Tibial artery (tissue), 4 donors: ENCODE measurements around the gene NIP7.
A peak's percentile ranks its signal among the peaks of the same experiment; 100 is the strongest.

Source experiments
- DNase-seq, 2 donors: peaks; one replicate each; pipeline ENCODE4 v3.0.0-alpha.2; 2019
- H3K27ac ChIP-seq, 2 donors: fragments of 200-600 bp; sonication (generic) in 1 of 2; 1 replicate in 1 of 2; 2 replicates in 1 of 2; pipeline ENCODE4 v1.5.1; 2018 to 2019; ENCODE audit warnings: mild to moderate bottlenecking in 1 of 2
- H3K27me3 ChIP-seq, 2 donors: fragments of 200-600 bp; sonication (generic) in 1 of 2; one replicate each; pipeline versions ENCODE4 v1.5.1 to v1.6.0; 2016 to 2019
- H3K36me3 ChIP-seq, 3 donors: fragments of 200-600 bp; sonication (generic) in 2 of 3; one replicate each; pipeline ENCODE4 v1.5.1; 2016 to 2019; ENCODE audit warnings: mild to moderate bottlenecking in 2 of 3
- H3K4me1 ChIP-seq, 4 donors: fragments of 200-600 bp; sonication (generic) in 2 of 4; 1 replicate in 3 of 4; 2 replicates in 1 of 4; pipeline ENCODE4 v1.5.1; 2016 to 2019
- H3K4me3 ChIP-seq, 2 donors: fragments of 200-600 bp; sonication (generic) in 1 of 2; 1 replicate in 1 of 2; 2 replicates in 1 of 2; pipeline ENCODE4 v1.5.1; 2018 to 2019; ENCODE audit warnings: mild to moderate bottlenecking in 2 of 2
- H3K9me3 ChIP-seq, 3 donors: fragments of 200-600 bp; sonication (generic) in 1 of 3; one replicate each; pipeline ENCODE4 v1.5.1; 2016 to 2019
- intact Hi-C: fragments of 100-400 bp; cut with DNase I; formaldehyde crosslinking; loops from one replicate; pipeline ENCODE4 v1.15.0; 2023; ENCODE audit warnings: low total_unique reads
- TF ChIP-seq, protein P1 (sequence below), 2 experiments: fragments of 200-600 bp in 1 of 2; fragments of 450-650 bp in 1 of 2; IDR thresholded peaks; one replicate each; pipeline ENCODE4 v1.5.1; 2017 to 2019; ENCODE audit warnings: antibody characterized with exemption in 2 of 2, mild to moderate bottlenecking in 1 of 2, moderate library complexity in 1 of 2

The NIP7 gene

DNA sequence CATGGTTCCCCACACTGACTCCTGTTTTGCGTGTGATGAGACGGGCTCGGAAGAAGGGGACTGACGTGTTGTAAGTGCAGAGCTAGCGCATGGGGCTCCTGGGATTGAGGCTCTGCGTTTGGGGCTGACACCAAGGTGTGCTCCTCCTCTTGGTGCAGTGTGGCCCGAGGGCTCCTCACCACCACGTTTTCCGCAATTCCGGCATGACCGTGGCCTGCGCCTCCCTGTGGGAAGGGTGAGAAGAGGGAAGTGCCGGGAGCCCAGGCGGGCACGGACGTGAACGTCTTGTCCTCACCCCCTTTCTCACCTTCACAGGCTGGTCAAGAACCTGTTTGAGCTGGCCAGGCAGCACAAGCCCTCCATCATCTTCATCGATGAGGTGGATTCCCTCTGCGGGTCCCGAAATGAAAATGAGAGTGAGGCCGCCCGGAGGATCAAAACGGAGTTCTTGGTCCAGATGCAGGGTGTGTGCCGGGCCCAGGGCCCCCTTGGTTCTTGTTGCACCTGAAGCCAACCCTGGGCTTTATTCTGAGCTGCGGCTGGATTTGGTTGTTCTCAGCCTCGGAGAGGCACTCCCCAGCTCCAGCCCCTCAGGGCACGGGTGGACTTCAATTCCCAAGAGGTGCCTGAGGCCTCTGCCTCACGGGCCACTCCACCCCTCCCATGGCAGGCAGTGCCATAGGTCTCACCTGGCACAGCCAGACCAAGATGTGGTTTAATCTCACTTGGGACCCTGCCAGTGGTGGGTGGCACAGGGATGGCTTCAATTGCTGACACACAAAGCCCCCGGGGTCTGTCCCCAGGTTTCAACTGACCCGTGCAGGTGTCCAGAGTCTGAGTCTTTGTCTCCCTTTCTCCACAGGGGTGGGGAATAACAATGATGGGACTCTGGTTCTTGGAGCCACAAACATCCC is 19.5 kb upstream of the NIP7 start:
- TF ChIP-seq, protein P1, sequence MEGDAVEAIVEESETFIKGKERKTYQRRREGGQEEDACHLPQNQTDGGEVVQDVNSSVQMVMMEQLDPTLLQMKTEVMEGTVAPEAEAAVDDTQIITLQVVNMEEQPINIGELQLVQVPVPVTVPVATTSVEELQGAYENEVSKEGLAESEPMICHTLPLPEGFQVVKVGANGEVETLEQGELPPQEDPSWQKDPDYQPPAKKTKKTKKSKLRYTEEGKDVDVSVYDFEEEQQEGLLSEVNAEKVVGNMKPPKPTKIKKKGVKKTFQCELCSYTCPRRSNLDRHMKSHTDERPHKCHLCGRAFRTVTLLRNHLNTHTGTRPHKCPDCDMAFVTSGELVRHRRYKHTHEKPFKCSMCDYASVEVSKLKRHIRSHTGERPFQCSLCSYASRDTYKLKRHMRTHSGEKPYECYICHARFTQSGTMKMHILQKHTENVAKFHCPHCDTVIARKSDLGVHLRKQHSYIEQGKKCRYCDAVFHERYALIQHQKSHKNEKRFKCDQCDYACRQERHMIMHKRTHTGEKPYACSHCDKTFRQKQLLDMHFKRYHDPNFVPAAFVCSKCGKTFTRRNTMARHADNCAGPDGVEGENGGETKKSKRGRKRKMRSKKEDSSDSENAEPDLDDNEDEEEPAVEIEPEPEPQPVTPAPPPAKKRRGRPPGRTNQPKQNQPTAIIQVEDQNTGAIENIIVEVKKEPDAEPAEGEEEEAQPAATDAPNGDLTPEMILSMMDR (IDR thresholded peaks at IDR 0.05) = no peak
- H3K36me3 ChIP-seq = peaks cover 94 to 100% (median 98%) of the 10 kb centered on the region in 3 donors
- peak in 1 of 2 donors; percentile 12 for DNase-seq
- no peaks in the 10 kb centered on the region for H3K27me3 ChIP-seq
- no peaks in the 10 kb centered on the region for H3K4me1 ChIP-seq
- H3K9me3 ChIP-seq = no peaks in the 10 kb centered on the region
- intact Hi-C loops = no loop called here
- no peak overlapping the region for H3K27ac ChIP-seq
- no peak overlapping the region for H3K4me3 ChIP-seq

DNA sequence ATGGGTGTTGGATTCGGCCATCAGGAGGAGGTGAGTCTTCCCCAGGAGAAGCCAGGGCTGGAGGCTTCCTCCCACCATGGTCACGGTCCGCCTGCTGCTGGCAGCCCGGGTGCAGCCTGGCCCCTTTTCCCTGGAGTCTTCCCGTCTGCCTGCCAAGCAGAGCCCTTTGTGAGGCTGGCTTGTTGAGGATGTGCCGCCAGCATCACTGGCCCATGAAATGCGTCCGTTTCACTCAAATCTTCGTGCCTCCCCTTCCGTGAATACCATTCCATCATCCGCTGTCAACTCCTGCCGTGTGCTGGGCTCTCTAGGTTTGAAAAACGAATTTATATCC is 18.9 kb upstream of the NIP7 start:
- H3K36me3 ChIP-seq = peaks cover 94 to 100% (median 98%) of the 10 kb centered on the region in 3 donors
- no peak overlapping the region for H3K27ac ChIP-seq
- H3K4me1 ChIP-seq = peaks cover 0 to 3% (median 0%) of the 10 kb centered on the region in 4 donors
- peak in 1 of 2 donors; percentile 5 for DNase-seq
- intact Hi-C loops = no loop called here
- no peaks in the 10 kb centered on the region for H3K9me3 ChIP-seq
- TF ChIP-seq, protein P1 (IDR thresholded peaks at IDR 0.05) = no peak
- H3K27me3 ChIP-seq = no peaks in the 10 kb centered on the region
- H3K4me3 ChIP-seq = no peak overlapping the region

DNA sequence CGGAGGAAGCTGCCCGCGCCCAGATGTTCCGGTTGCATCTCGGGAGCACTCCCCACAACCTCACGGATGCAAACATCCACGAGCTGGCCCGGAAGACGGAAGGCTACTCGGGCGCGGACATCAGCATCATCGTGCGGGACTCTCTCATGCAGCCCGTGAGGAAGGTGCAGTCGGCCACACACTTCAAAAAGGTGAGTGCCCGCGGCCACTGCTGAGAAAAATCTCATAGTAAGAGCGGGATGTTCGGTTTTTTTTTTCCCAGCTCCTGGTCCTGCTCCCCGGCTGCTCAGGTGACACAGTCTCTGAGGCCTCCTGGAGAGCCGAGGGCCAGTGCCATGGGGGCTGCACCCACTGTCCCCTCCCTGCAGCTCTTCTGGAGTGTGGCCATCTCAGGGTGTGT is 18.5 kb upstream of the NIP7 start:
- H3K36me3 ChIP-seq = peaks cover 92 to 100% (median 98%) of the 10 kb centered on the region in 3 donors
- intact Hi-C loops = no loop called here

DNA sequence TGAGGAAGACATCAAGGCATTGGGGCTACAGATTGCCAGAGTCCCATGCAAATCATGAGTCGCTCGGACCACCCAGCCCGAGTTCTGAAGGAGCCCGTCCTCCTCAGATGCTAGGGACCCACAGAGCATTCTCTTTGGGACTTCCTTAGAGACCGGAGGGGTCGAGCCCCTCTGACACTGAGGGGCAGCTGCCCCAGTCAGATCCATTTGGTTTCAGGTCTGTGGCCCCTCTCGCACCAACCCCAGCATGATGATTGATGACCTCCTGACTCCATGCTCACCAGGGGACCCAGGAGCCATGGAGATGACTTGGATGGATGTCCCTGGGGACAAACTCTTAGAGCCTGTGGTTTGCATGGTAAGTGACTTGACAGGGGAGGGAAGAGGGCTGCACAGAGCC is 17.2 kb upstream of the NIP7 start:
- Histone ChIP-seq H3K9me3 (no peaks in the 10 kb centered on the region), H3K27ac (no peak overlapping the region), H3K4me1 (peaks cover 0 to 16% (median 3%) of the 10 kb centered on the region in 4 donors), H3K4me3 (no peak overlapping the region), H3K27me3 (no peaks in the 10 kb centered on the region), H3K36me3 (peaks cover 79 to 96% (median 95%) of the 10 kb centered on the region in 3 donors)
- TF ChIP-seq, protein P1 (IDR thresholded peaks at IDR 0.05) = no peak
- DNase-seq = no peak
- intact Hi-C loops = no loop called here

More for the DNA sequence above, 18.5 kb upstream of the NIP7 start:
- Histone ChIP-seq H3K4me1 (peaks cover 0 to 7% (median 0%) of the 10 kb centered on the region in 4 donors), H3K27me3 (no peaks in the 10 kb centered on the region), H3K4me3 (no peak overlapping the region), H3K9me3 (no peaks in the 10 kb centered on the region), H3K27ac (no peak overlapping the region)
- DNase-seq = peak in 1 of 2 donors; percentile 10
- TF ChIP-seq, protein P1 (IDR thresholded peaks at IDR 0.05) = no peak

DNA sequence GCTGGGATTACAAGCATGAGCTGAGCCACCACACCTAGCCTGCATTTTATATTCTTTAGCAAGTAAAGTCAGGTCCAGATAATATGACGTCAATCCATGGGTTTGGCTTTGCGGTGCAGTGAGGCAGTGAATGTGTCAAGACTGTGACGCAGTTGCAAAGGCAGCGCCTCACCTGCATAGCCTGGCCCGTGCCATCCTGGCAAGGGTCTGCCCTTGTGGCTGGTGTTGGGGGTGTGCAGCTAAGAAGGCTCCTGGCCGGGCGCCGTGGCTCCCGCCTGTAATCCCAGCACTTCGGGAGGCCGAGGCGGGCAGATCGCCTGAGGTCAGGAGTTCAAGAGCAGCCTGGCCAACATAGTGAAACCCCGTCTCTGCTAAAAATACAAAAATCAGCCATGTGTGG is 16.2 kb upstream of the NIP7 start:
- Histone ChIP-seq H3K4me3 (no peak overlapping the region), H3K9me3 (no peaks in the 10 kb centered on the region), H3K27ac (no peak overlapping the region), H3K4me1 (peaks cover 0 to 20% (median 9%) of the 10 kb centered on the region in 4 donors), H3K27me3 (no peaks in the 10 kb centered on the region), H3K36me3 (peaks cover 71 to 93% (median 92%) of the 10 kb centered on the region in 3 donors)
- intact Hi-C loops = no loop called here
- TF ChIP-seq, protein P1 (IDR thresholded peaks at IDR 0.05) = no peak
- DNase-seq = no peak
